Measurements from ENCODE around the gene ZNF160.

The ZNF160 gene

GRCh38 chr19:53068199-53068598 is 35.0 kb downstream of the ZNF160 start:
- Histone ChIP-seq H3K4me3 (ENCODE audit: insufficient read depth, low read depth, low read length, poor library complexity, severe bottlenecking) (no peak overlapping the region), H3K27me3 (replicated peaks; ENCODE audit: control insufficient read depth, insufficient read depth, low read length, poor library complexity, severe bottlenecking) (no peaks in the 10 kb centered on the region), H3K27ac (ENCODE audit: insufficient read depth, low read length, poor library complexity, severe bottlenecking) (no peak overlapping the region), H3K4me1 (ENCODE audit: control insufficient read depth, insufficient read depth, low read length, poor library complexity, severe bottlenecking) (no peaks in the 10 kb centered on the region), H3K36me3 (ENCODE audit: control insufficient read depth, insufficient read depth, low read length) (peaks cover 45% of the 10 kb centered on the region), H3K9me3 (ENCODE audit: control insufficient read depth, low read length) (peaks cover 65% of the 10 kb centered on the region)
- DNase-seq, result no peak

- no peaks in the 10 kb centered on the region for H3K36me3 ChIP-seq (ENCODE audit: control insufficient read depth, insufficient read depth, low read length)
- H3K4me3 ChIP-seq (ENCODE audit: insufficient read depth, low read depth, low read length, poor library complexity, severe bottlenecking), result no peak overlapping the region
- no peaks in the 10 kb centered on the region for H3K27me3 ChIP-seq (replicated peaks; ENCODE audit: control insufficient read depth, insufficient read depth, low read length, poor library complexity, severe bottlenecking)
- H3K9me3 ChIP-seq (ENCODE audit: control insufficient read depth, low read length), result peaks cover 33% of the 10 kb centered on the region
- no peaks in the 10 kb centered on the region for H3K4me1 ChIP-seq (ENCODE audit: control insufficient read depth, insufficient read depth, low read length, poor library complexity, severe bottlenecking)
- H3K27ac ChIP-seq (ENCODE audit: insufficient read depth, low read length, poor library complexity, severe bottlenecking), result no peak overlapping the region
- DNase-seq, result no peak
Measured at GRCh38 chr19:53057904-53058580, 45.2 kb downstream of the ZNF160 start.

GRCh38 chr19:53055117-53055516 is 48.1 kb downstream of the ZNF160 start:
- Histone ChIP-seq H3K9me3 (ENCODE audit: control insufficient read depth, low read length) (peaks cover 18% of the 10 kb centered on the region), H3K4me1 (ENCODE audit: control insufficient read depth, insufficient read depth, low read length, poor library complexity, severe bottlenecking) (no peaks in the 10 kb centered on the region), H3K27me3 (replicated peaks; ENCODE audit: control insufficient read depth, insufficient read depth, low read length, poor library complexity, severe bottlenecking) (no peaks in the 10 kb centered on the region), H3K4me3 (ENCODE audit: insufficient read depth, low read depth, low read length, poor library complexity, severe bottlenecking) (no peak overlapping the region), H3K36me3 (ENCODE audit: control insufficient read depth, insufficient read depth, low read length) (no peaks in the 10 kb centered on the region), H3K27ac (ENCODE audit: insufficient read depth, low read length, poor library complexity, severe bottlenecking) (no peak overlapping the region)
- DNase-seq, result no peak

GRCh38 chr19:53047379-53047778 is 55.8 kb downstream of the ZNF160 start:
- H3K4me1 ChIP-seq (ENCODE audit: control insufficient read depth, insufficient read depth, low read length, poor library complexity, severe bottlenecking), result no peaks in the 10 kb centered on the region
- H3K4me3 ChIP-seq (ENCODE audit: insufficient read depth, low read depth, low read length, poor library complexity, severe bottlenecking), result no peak overlapping the region
- no peak for DNase-seq
- H3K9me3 ChIP-seq (ENCODE audit: control insufficient read depth, low read length), result peaks cover 11% of the 10 kb centered on the region
- no peak overlapping the region for H3K27ac ChIP-seq (ENCODE audit: insufficient read depth, low read length, poor library complexity, severe bottlenecking)
- no peaks in the 10 kb centered on the region for H3K36me3 ChIP-seq (ENCODE audit: control insufficient read depth, insufficient read depth, low read length)
- H3K27me3 ChIP-seq (replicated peaks; ENCODE audit: control insufficient read depth, insufficient read depth, low read length, poor library complexity, severe bottlenecking), result no peaks in the 10 kb centered on the region

- Histone ChIP-seq H3K9me3 (ENCODE audit: control insufficient read depth, low read length) (peaks cover 9% of the 10 kb centered on the region), H3K4me3 (ENCODE audit: insufficient read depth, low read depth, low read length, poor library complexity, severe bottlenecking) (no peak overlapping the region), H3K27ac (ENCODE audit: insufficient read depth, low read length, poor library complexity, severe bottlenecking) (no peak overlapping the region), H3K4me1 (ENCODE audit: control insufficient read depth, insufficient read depth, low read length, poor library complexity, severe bottlenecking) (no peaks in the 10 kb centered on the region), H3K27me3 (replicated peaks; ENCODE audit: control insufficient read depth, insufficient read depth, low read length, poor library complexity, severe bottlenecking) (no peaks in the 10 kb centered on the region), H3K36me3 (ENCODE audit: control insufficient read depth, insufficient read depth, low read length) (no peaks in the 10 kb centered on the region)
- DNase-seq, result no peak
Measured at GRCh38 chr19:53045536-53045935, 57.7 kb downstream of the ZNF160 start.

- Histone ChIP-seq H3K4me1 (ENCODE audit: control insufficient read depth, insufficient read depth, low read length, poor library complexity, severe bottlenecking) (no peaks in the 10 kb centered on the region), H3K4me3 (ENCODE audit: insufficient read depth, low read depth, low read length, poor library complexity, severe bottlenecking) (no peak overlapping the region), H3K27me3 (replicated peaks; ENCODE audit: control insufficient read depth, insufficient read depth, low read length, poor library complexity, severe bottlenecking) (no peaks in the 10 kb centered on the region), H3K9me3 (ENCODE audit: control insufficient read depth, low read length) (peaks cover 9% of the 10 kb centered on the region), H3K36me3 (ENCODE audit: control insufficient read depth, insufficient read depth, low read length) (no peaks in the 10 kb centered on the region), H3K27ac (ENCODE audit: insufficient read depth, low read length, poor library complexity, severe bottlenecking) (no peak overlapping the region)
- DNase-seq, result no peak
Measured at GRCh38 chr19:53041366-53041765, 61.9 kb downstream of the ZNF160 start.

GRCh38 chr19:53037101-53038097 is 65.8 kb downstream of the ZNF160 start:
- H3K27me3 ChIP-seq (replicated peaks; ENCODE audit: control insufficient read depth, insufficient read depth, low read length, poor library complexity, severe bottlenecking), result no peaks in the 10 kb centered on the region
- H3K4me1 ChIP-seq (ENCODE audit: control insufficient read depth, insufficient read depth, low read length, poor library complexity, severe bottlenecking), result no peaks in the 10 kb centered on the region
- no peak for DNase-seq
- H3K4me3 ChIP-seq (ENCODE audit: insufficient read depth, low read depth, low read length, poor library complexity, severe bottlenecking), result peak overlapping the region; percentile 8
- H3K27ac ChIP-seq (ENCODE audit: insufficient read depth, low read length, poor library complexity, severe bottlenecking), result no peak overlapping the region
- H3K9me3 ChIP-seq (ENCODE audit: control insufficient read depth, low read length), result peaks cover 5% of the 10 kb centered on the region
- H3K36me3 ChIP-seq (ENCODE audit: control insufficient read depth, insufficient read depth, low read length), result no peaks in the 10 kb centered on the region

GRCh38 chr19:53034948-53035675 is 68.1 kb downstream of the ZNF160 start:
- no peak for DNase-seq
- Histone ChIP-seq H3K4me1 (ENCODE audit: control insufficient read depth, insufficient read depth, low read length, poor library complexity, severe bottlenecking) (no peaks in the 10 kb centered on the region), H3K9me3 (ENCODE audit: control insufficient read depth, low read length) (peaks cover 5% of the 10 kb centered on the region), H3K36me3 (ENCODE audit: control insufficient read depth, insufficient read depth, low read length) (no peaks in the 10 kb centered on the region), H3K4me3 (ENCODE audit: insufficient read depth, low read depth, low read length, poor library complexity, severe bottlenecking) (no peak overlapping the region), H3K27me3 (replicated peaks; ENCODE audit: control insufficient read depth, insufficient read depth, low read length, poor library complexity, severe bottlenecking) (no peaks in the 10 kb centered on the region), H3K27ac (ENCODE audit: insufficient read depth, low read length, poor library complexity, severe bottlenecking) (no peak overlapping the region)

GRCh38 chr19:53034054-53034453 is 69.2 kb downstream of the ZNF160 start:
- no peak for DNase-seq
- Histone ChIP-seq H3K9me3 (ENCODE audit: control insufficient read depth, low read length) (peaks cover 5% of the 10 kb centered on the region), H3K4me3 (ENCODE audit: insufficient read depth, low read depth, low read length, poor library complexity, severe bottlenecking) (no peak overlapping the region), H3K27me3 (replicated peaks; ENCODE audit: control insufficient read depth, insufficient read depth, low read length, poor library complexity, severe bottlenecking) (no peaks in the 10 kb centered on the region), H3K36me3 (ENCODE audit: control insufficient read depth, insufficient read depth, low read length) (no peaks in the 10 kb centered on the region), H3K27ac (ENCODE audit: insufficient read depth, low read length, poor library complexity, severe bottlenecking) (no peak overlapping the region), H3K4me1 (ENCODE audit: control insufficient read depth, insufficient read depth, low read length, poor library complexity, severe bottlenecking) (no peaks in the 10 kb centered on the region)
